CMK (cell line): ENCODE data around the gene SLC25A30.
"Not testable (repeated sequence)": the region's sequence is repeated elsewhere in the genome, so short reads cannot be mapped to it uniquely, and the experiment has no call there.

ENCODE experiments used
- DNase-seq: peaks from one replicate; pipeline ENCODE4 v3.0.0-alpha.2; 2010; ENCODE audit warnings: low read depth

The SLC25A30 gene

DNA sequence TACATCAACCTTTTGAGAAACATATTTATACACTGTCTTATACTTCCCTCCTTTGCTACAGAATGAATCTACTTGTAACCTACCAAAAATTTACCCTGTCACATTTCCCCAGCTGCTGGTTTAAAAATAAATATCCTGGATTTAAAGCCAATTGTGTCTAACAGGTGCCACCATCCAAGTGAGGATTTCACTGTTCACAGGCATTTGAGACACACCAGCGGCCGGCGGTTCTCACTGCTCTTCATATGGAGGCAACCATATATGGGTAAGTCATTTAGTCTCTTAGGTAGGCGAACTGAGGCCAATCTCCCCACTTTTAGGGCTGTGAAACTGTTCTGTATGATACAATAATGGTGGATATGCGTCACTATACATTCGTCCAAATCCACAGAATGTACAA, 26.2 kb downstream of the SLC25A30 start:
- DNase-seq: no peak

DNA sequence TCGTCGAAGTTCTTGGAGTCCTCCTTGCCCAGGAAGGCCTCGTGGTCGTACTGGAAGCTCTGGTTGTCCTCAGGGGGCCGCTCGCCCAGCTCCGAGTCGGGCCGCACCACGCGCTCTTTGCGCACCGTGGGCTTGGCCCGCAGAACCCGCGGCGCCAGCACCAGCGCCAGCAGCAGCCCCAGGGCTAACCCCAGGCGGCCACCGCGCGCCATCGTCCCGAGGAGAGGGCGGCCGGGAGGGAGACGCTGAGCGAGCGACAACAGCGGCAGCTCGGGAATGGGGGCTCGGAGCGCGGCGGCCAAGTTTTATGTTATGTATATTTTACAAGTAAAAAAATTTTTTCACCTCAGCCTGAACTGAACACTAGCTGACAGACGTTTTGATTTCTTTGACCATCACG, 27.0 kb downstream of the SLC25A30 start:
- DNase-seq: not testable (repeated sequence)

DNA sequence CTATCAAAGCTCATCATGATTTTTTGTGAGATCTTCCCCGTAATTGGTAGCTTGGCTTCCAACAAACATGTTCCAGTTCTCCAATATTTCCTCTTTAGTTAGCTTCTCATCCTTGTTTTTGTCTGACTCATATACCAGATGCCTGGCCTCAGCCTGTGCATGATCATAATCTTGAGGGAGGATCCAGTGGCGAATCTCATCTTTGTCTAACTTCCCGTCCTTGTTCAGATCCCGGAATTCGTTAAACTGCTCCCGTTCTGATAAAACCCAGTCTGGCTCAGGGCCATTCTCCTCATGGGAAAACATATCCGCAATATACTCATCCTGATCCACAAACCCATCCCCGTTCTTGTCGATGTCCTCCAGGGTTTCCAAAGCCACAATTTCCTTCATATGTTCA, 27.8 kb downstream of the SLC25A30 start:
- not testable (repeated sequence) for DNase-seq

DNA sequence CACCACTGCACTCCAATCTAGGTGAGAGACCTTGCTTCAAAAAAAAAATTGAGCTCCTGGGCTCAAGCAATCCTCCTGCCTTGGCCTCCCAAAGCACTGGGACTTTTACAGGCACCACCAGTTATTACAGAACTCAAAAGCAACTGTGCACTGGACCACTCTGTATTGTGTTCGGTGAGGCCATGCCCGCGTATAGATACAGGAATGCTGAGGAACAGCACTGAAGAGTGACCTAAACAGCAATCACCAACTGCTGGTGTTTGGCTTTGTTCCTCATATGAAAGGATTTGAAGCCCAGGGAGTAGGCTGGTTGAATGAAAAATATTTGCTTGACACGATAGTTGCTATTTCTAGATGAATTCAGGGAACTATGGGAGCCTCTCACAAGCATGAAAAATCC, 29.5 kb downstream of the SLC25A30 start:
- DNase-seq: no peak

- not testable (repeated sequence) for DNase-seq
Observed at GRCh38 chr13:45386892-45387575, 31.1 kb downstream of the SLC25A30 start.

- no peak for DNase-seq
Observed at GRCh38 chr13:45385907-45386553, 32.1 kb downstream of the SLC25A30 start.

- no peak for DNase-seq
Observed at GRCh38 chr13:45385320-45385719, 32.9 kb downstream of the SLC25A30 start.

- DNase-seq: no peak
Observed at GRCh38 chr13:45384474-45385174, 33.5 kb downstream of the SLC25A30 start.

DNA sequence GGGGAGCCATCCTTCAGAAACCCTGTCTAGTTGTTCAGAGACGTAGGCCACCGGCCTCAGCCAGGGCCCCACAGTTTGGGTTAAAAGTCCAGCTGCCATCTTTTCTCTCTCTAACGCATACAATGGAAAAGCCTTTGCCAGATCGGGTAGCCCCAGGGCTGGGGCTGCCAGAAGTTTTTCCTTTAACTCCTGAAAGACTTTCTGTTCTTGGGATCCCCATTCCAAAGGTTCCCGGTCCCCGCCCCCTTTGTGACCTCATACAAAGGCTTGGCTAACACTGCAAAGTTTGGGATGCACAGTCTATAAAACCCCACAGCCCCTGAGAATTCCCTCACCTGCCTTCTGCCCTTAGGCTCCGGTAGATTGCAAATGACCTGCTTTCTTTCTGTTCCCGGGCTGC, 35.4 kb downstream of the SLC25A30 start:
- not testable (repeated sequence) for DNase-seq

GRCh38 chr13:45381196-45381595, 37.0 kb downstream of the SLC25A30 start:
- DNase-seq: no peak

- DNase-seq: not testable (repeated sequence)
Observed at GRCh38 chr13:45380708-45381107, 37.5 kb downstream of the SLC25A30 start.

GRCh38 chr13:45379516-45379915, 38.7 kb downstream of the SLC25A30 start:
- not testable (repeated sequence) for DNase-seq

DNA sequence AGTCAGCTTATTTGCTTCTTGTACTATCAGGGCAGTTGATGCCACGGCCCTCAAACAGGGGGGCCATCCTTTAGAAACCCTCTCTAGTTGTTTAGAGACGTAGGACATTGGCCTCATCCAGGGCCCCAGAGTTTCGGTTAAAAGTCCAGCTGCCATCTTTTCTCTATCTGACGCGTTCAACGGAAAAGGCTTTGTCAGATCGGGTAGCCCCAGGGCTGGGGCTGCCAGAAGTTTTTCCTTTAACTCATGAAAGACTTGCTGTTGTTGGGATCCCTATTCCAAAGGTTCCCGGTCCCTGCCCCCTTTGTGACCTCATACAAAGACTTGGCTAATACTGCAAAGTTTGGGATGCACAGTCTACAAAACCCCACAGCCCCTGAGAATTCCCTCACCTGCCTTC, 39.4 kb downstream of the SLC25A30 start:
- not testable (repeated sequence) for DNase-seq

GRCh38 chr13:45377314-45377713, 40.9 kb downstream of the SLC25A30 start:
- not testable (repeated sequence) for DNase-seq

GRCh38 chr13:45376651-45377050, 41.5 kb downstream of the SLC25A30 start:
- not testable (repeated sequence) for DNase-seq

DNA sequence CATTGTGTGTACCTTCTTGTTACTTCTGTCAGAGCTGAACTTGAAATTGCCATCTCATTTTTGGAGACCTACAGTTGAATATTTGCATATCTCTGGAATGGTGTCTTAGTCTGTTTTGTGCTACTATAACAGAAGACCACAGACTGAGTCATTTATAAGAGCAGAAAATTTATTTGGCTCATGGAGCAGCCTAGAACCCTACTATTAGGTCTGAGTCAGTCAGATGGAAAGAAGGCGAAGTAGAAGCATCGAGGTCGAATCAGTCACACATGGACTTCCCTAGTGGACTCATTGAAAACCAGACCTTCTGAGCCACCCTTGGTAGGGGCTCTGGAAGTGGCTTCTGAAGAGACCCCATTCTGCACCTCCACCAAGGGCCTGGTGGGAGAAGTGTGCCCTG, 43.3 kb downstream of the SLC25A30 start:
- DNase-seq: no peak

DNA sequence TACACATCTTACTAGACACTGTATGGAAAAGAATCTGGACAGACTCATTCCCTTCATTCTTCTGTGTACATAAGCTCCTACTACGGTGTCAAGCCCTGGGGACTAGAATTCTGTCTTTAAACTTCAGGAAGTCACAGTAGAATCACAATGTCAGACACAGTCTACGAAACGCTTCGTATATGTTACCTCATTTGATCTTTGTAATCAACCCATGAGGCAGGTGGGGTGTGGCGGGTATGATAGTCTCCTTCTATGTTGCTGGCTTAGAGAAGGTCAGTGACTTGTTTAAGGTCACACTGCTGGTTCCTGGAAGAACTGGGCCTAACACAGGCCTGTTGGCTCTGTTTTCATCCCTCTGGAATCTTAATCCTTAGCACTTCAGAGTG, 45.0 kb downstream of the SLC25A30 start:
- DNase-seq: no peak

- no peak for DNase-seq
Observed at GRCh38 chr13:45372189-45373161, 45.7 kb downstream of the SLC25A30 start.

DNA sequence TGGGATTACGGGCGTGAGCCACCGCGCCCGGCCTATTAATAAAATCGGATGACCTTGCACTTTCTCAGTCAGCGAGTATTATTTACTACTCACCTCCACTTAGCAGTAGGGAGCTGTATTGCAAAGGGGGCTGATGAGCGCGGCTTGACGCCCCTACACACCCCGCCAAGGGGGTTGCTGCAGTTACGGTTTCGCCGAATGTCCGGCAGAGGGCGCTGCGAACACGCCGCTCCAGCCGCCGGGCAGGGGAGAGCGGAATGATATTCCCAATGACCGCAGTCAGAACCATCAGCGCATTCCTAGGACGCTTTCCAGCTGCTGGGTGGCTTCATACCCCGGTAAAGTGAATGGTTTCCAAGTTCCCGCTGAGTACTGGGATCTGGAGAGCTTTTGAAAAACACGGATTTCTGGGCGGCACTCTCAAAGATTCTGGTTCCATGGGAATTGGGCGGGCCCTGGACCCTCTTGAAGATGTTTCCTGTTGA, 47.2 kb downstream of the SLC25A30 start:
- DNase-seq: no peak

DNA sequence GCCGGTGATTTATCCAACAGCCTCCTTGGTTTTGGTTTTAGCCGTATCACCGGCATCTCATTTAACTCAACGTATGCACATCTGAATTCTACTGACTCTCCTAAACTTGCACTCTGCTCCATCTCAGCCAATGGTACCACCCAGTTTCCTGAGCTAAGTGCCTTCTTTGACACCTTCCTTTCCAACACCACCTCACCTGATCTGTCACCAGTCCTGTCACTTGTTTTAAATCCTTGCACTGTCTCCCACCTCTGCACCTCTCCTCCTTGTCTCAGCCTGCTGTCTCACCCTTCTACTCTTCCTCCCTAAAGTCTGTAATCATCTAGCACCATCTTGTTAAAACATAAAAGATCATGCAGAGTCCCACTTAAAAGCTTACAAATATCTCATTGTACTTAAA, 49.1 kb downstream of the SLC25A30 start:
- DNase-seq: no peak

- DNase-seq: no peak
Observed at GRCh38 chr13:45368571-45368970, 49.6 kb downstream of the SLC25A30 start.

GRCh38 chr13:45368005-45368404, 50.2 kb downstream of the SLC25A30 start:
- DNase-seq: no peak
